Mesodermal cell (in vitro differentiated cells): ENCODE data around the gene TRIO.

Experiments used
- H3K27ac ChIP-seq: 2 replicates; pipeline ENCODE4 v1.7.0; 2013; ENCODE audit warnings: mild to moderate bottlenecking, low read depth, low read length, moderate library complexity; ENCODE audit not compliant: severe bottlenecking
- H3K36me3 ChIP-seq: 2 replicates; pipeline ENCODE4 v1.7.1; 2013; ENCODE audit warnings: mild to moderate bottlenecking, low read length, moderate library complexity; ENCODE audit not compliant: control insufficient read depth, insufficient read depth
- H3K4me1 ChIP-seq: one replicate; pipeline ENCODE4 v1.7.1; 2013; ENCODE audit warnings: mild to moderate bottlenecking, low read length; ENCODE audit not compliant: insufficient read depth, control insufficient read depth, poor library complexity, severe bottlenecking
- H3K4me3 ChIP-seq: 2 replicates; pipeline ENCODE4 v1.7.0; 2013; ENCODE audit warnings: low read length, control low read depth, mild to moderate bottlenecking; ENCODE audit not compliant: insufficient read depth, poor library complexity, severe bottlenecking; ENCODE audit errors: extremely low read depth
- H3K9me3 ChIP-seq: 2 replicates; pipeline ENCODE4 v1.7.1; 2013; ENCODE audit warnings: mild to moderate bottlenecking, low read length, moderate library complexity; ENCODE audit not compliant: control insufficient read depth
- WGBS, 2 experiments: methylation state at CpG; one replicate each; pipeline ENCODE4 v1.1.5; 2013; ENCODE audit warnings: missing lambda C conversion rate in 2 of 2; ENCODE audit not compliant: insufficient coverage in 2 of 2; 5-methylcytosine and 5-hydroxymethylcytosine counted together

TRIO gene

GRCh38 chr5:14147210-14147609, 4.1 kb downstream of the TRIO start:
- H3K36me3 ChIP-seq: peaks cover 7% of the 10 kb centered on the region
- H3K27ac ChIP-seq: no peak overlapping the region
- H3K9me3 ChIP-seq: no peaks in the 10 kb centered on the region
- 80 to 95% methylated on average over 2 to 6 of the region's 8 CpGs for WGBS, 2 experiments
- peaks cover 63% of the 10 kb centered on the region for H3K4me1 ChIP-seq
- no peak overlapping the region for H3K4me3 ChIP-seq

DNA sequence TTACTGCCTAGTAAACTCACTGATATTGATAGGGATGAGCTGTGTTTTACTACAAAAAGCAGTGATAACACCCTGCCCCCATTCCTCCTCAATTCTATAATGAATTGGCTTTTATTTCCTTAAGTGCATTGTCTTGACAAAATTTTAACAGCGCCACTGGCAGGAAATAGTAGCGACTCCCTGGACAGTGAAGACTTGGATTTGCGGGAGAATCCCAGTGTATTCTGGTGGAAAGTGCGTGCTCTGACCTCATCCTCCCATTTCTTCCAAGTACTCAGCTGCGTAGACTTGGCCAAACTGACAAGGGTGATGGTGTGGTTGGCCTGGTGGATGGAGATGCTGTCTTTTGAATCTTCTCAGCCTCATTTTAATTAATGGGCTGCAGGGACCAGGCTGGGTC, 5.3 kb downstream of the TRIO start:
- H3K4me3 ChIP-seq: no peak overlapping the region
- no peaks in the 10 kb centered on the region for H3K9me3 ChIP-seq
- peaks cover 71% of the 10 kb centered on the region for H3K4me1 ChIP-seq
- H3K27ac ChIP-seq: peak overlapping the region; percentile 47
- H3K36me3 ChIP-seq: peaks cover 7% of the 10 kb centered on the region
- WGBS, 2 experiments: 88 to 100% methylated on average over 2 to 4 of the region's 5 CpGs

- H3K27ac ChIP-seq: peak overlapping the region; percentile 47
- H3K4me1 ChIP-seq: peaks cover 76% of the 10 kb centered on the region
- H3K4me3 ChIP-seq: no peak overlapping the region
Measured at GRCh38 chr5:14148890-14149671, 5.9 kb downstream of the TRIO start.

DNA sequence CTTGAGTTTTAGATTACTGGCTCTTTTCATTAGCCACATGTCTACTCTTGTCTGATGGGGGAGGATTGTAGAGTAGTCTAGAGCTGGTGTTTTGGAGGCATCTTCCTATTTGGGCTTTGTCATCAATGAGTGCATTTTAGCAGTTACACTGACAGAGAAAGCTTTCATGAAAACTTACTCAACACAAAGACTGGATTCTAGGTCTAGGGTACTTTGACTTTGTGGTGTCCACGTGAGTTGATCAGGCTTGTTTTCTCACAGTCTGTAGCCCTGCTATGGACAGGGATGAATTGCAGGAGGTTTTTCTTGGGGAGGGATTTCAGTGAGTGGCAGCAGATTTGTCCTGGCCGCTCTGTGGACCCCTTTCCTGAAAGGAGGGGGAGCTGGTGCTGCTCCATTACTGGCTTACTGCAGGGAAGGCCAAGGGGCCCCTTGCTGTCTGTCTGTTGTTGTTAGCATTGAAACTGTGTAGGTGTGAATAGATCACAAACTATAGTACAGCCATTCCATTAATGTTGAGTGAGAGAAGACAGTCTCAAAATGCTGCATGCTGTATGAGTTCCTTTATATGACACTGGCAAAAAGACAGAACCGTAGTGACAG, 6.6 kb downstream of the TRIO start:
- no peaks in the 10 kb centered on the region for H3K9me3 ChIP-seq
- H3K27ac ChIP-seq: no peak overlapping the region
- H3K36me3 ChIP-seq: peaks cover 7% of the 10 kb centered on the region
- no peak overlapping the region for H3K4me3 ChIP-seq
- peaks cover 83% of the 10 kb centered on the region for H3K4me1 ChIP-seq
- 38 to 68% methylated on average over 2 to 3 of the region's 3 CpGs for WGBS, 2 experiments

More at GRCh38 chr5:14148890-14149671, 5.9 kb downstream of the TRIO start:
- Histone ChIP-seq H3K9me3 (no peaks in the 10 kb centered on the region), H3K36me3 (peaks cover 7% of the 10 kb centered on the region)
- 72 to 76% methylated on average over 13 of the region's 15 CpGs for WGBS, 2 experiments

- H3K4me1 ChIP-seq: peaks cover 91% of the 10 kb centered on the region
- 93 to 100% methylated on average over 2 to 3 of the region's 3 CpGs for WGBS, 2 experiments
- H3K4me3 ChIP-seq: no peak overlapping the region
- no peak overlapping the region for H3K27ac ChIP-seq
- peaks cover 7% of the 10 kb centered on the region for H3K36me3 ChIP-seq
- H3K9me3 ChIP-seq: no peaks in the 10 kb centered on the region
Measured at GRCh38 chr5:14151416-14151815, 8.3 kb downstream of the TRIO start.

GRCh38 chr5:14153071-14153864, 10.1 kb downstream of the TRIO start:
- WGBS, 2 experiments: 72 to 94% methylated on average over 3 to 5 of the region's 6 CpGs
- Histone ChIP-seq H3K4me1 (peaks cover 84% of the 10 kb centered on the region), H3K9me3 (no peaks in the 10 kb centered on the region), H3K36me3 (peaks cover 5% of the 10 kb centered on the region), H3K27ac (peak overlapping the region; percentile 83), H3K4me3 (peak overlapping the region; percentile 14)

GRCh38 chr5:14153932-14154731, 11.0 kb downstream of the TRIO start:
- peak overlapping the region; percentile 14 for H3K4me3 ChIP-seq
- 28 to 45% methylated on average over 8 to 9 of the region's 14 CpGs for WGBS, 2 experiments
- peaks cover 84% of the 10 kb centered on the region for H3K4me1 ChIP-seq
- peaks cover 5% of the 10 kb centered on the region for H3K36me3 ChIP-seq
- H3K9me3 ChIP-seq: no peaks in the 10 kb centered on the region
- peak overlapping the region; percentile 83 for H3K27ac ChIP-seq

- no peak overlapping the region for H3K27ac ChIP-seq
- H3K36me3 ChIP-seq: peaks cover 5% of the 10 kb centered on the region
- H3K4me1 ChIP-seq: peaks cover 74% of the 10 kb centered on the region
- H3K9me3 ChIP-seq: no peaks in the 10 kb centered on the region
- no peak overlapping the region for H3K4me3 ChIP-seq
- no CpG with 5 or more reads among the region's 1 CpG for WGBS, 2 experiments
Measured at GRCh38 chr5:14155075-14155474, 11.9 kb downstream of the TRIO start.

DNA sequence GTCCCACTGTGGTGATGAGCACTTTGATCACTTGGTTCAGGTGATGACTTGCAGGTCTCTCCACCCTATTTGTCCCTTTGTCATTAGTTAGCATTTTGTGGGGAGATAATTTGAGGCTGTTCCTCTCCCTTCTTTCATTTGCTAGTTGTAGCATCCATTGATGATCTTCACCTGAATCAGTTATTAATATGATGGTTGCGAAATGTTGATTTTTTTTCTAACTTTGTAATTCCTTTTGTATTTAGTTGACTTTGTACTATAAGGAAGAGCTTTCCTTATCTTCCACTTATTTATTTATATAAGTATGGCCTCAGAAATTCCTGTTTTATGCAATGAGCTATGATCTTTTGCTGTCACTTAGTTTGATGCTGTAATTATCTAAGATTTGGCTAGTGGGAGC, 12.6 kb downstream of the TRIO start:
- Histone ChIP-seq H3K4me3 (no peak overlapping the region), H3K4me1 (peaks cover 73% of the 10 kb centered on the region), H3K36me3 (peaks cover 5% of the 10 kb centered on the region), H3K27ac (peak overlapping the region; percentile 97), H3K9me3 (no peaks in the 10 kb centered on the region)
- WGBS, 2 experiments: no CpG with 5 or more reads among the region's 1 CpG

GRCh38 chr5:14156290-14156649, 13.1 kb downstream of the TRIO start:
- H3K4me1 ChIP-seq: peaks cover 69% of the 10 kb centered on the region
- 43 to 55% methylated on average over 3 of the region's 6 CpGs for WGBS, 2 experiments
- H3K4me3 ChIP-seq: no peak overlapping the region
- H3K36me3 ChIP-seq: peaks cover 10% of the 10 kb centered on the region
- peak overlapping the region; percentile 97 for H3K27ac ChIP-seq
- H3K9me3 ChIP-seq: no peaks in the 10 kb centered on the region
